CD4-positive, alpha-beta memory T cell (primary cell): ENCODE results near the gene MTMR2. TPM values are rescaled to one million over a fixed set of nuclear protein-coding genes. Genes with fewer than 3 reads are reported as not detected.

Experiments used
- CTCF ChIA-PET: fragments of 350-600 bp; sonication (Branson Sonifier 250); formaldehyde crosslinking; loops from one replicate; lab custom pipeline; 2021; ENCODE audit warnings: inconsistent platforms; ENCODE audit not compliant: partially characterized antibody; lab: Charles Lee
- POLR2A ChIA-PET: fragments of 350-600 bp; sonication (Branson Sonifier 250); formaldehyde crosslinking; loops from one replicate; lab custom pipeline; 2021; ENCODE audit not compliant: partially characterized antibody; lab: Charles Lee
- DNase-seq, 5 donors: peaks; one replicate each; pipeline versions ENCODE4 v3.0.0 to v3.0.0-alpha.2; 2020 to 2022; ENCODE audit warnings: mixed read lengths in 1 of 5
- H3K27ac ChIP-seq: one replicate; pipeline ENCODE4 v1.7.0; 2013; ENCODE audit warnings: low read depth, low read length
- H3K27me3 ChIP-seq: 2 replicates; pipeline ENCODE4 v1.7.0; 2013; ENCODE audit warnings: mild to moderate bottlenecking, low read length, moderate library complexity; ENCODE audit not compliant: insufficient read depth
- H3K36me3 ChIP-seq: 2 replicates; pipeline ENCODE4 v1.7.0; 2013; ENCODE audit warnings: mild to moderate bottlenecking, low read length, moderate library complexity; ENCODE audit not compliant: insufficient read depth
- H3K4me1 ChIP-seq: 2 replicates; pipeline ENCODE4 v1.7.0; 2013; ENCODE audit warnings: mild to moderate bottlenecking, low read length, moderate library complexity; ENCODE audit not compliant: insufficient read depth
- H3K4me3 ChIP-seq, 2 donors: one replicate each; pipeline ENCODE4 v1.7.0; 2013; ENCODE audit warnings: low read length in 2 of 2, mild to moderate bottlenecking in 1 of 2
- H3K9me3 ChIP-seq, 2 donors: one replicate each; pipeline ENCODE4 v1.7.0; 2013; ENCODE audit warnings: low read length in 2 of 2, control low read depth in 1 of 2; ENCODE audit not compliant: control insufficient read depth in 1 of 2
- H3K27ac Mint-ChIP-seq, 7 donors: one replicate each; pipeline ENCODE4 v1.8.0; 2020 to 2021; ENCODE audit warnings: mixed read lengths in 7 of 7, mild to moderate bottlenecking in 6 of 7, inconsistent platforms in 3 of 7, moderate library complexity in 3 of 7
- H3K27me3 Mint-ChIP-seq, 2 donors: one replicate each; pipeline ENCODE4 v1.8.0; 2020 to 2021; ENCODE audit warnings: mixed read lengths in 2 of 2
- H3K36me3 Mint-ChIP-seq, 2 donors: one replicate each; pipeline ENCODE4 v1.8.0; 2020 to 2021; ENCODE audit warnings: mixed read lengths in 2 of 2, inconsistent platforms in 1 of 2, mild to moderate bottlenecking in 1 of 2
- H3K4me1 Mint-ChIP-seq, 4 donors: one replicate each; pipeline ENCODE4 v1.8.0; 2020 to 2021; ENCODE audit warnings: mixed read lengths in 4 of 4, mild to moderate bottlenecking in 1 of 4
- H3K4me3 Mint-ChIP-seq, 8 donors: one replicate each; pipeline ENCODE4 v1.8.0; 2020 to 2021; ENCODE audit warnings: mixed read lengths in 8 of 8, mild to moderate bottlenecking in 7 of 8, moderate library complexity in 6 of 8, inconsistent platforms in 3 of 8
- H3K9me3 Mint-ChIP-seq, 8 donors: one replicate each; pipeline ENCODE4 v1.8.0; 2020 to 2021; ENCODE audit warnings: mixed read lengths in 8 of 8, mild to moderate bottlenecking in 5 of 8, inconsistent platforms in 3 of 8, moderate library complexity in 1 of 8
- intact Hi-C: fragments of 100-400 bp; cut with micrococcal nuclease; formaldehyde crosslinking; loops from one replicate; pipeline ENCODE4 v1.15.1; 2023
- polyA plus RNA-seq, 2 donors: library from polyadenylated mRNA; unstranded; fragments of 300-500 nt; fragmentation: Illumina TruSeq; gene quantifications; one replicate each; pipeline ENCODE4 v1.2.3, GENCODE V29; 2021
- total RNA-seq, 2 experiments: library from RNA; stranded (reverse); gene quantifications; one replicate each; pipeline ENCODE4 v1.2.3, GENCODE V29; 2021

Gene MTMR2
- total and polyA plus RNA-seq, 4 experiments from 2014 or later = 13.1 to 13.6 (median 13.5) TPM

- Mint-ChIP-seq H3K4me1 (peaks cover 0 to 4% (median 2%) of the 10 kb centered on the region in 4 donors), H3K36me3 (peaks cover 0 to 3% of the 10 kb centered on the region in 2 donors), H3K27me3 (no peaks in the 10 kb centered on the region), H3K27ac (no peak overlapping the region), H3K9me3 (no peaks in the 10 kb centered on the region), H3K4me3 (no peak overlapping the region)
- intact Hi-C loops = no loop called here
- Histone ChIP-seq H3K4me3 (no peak overlapping the region), H3K36me3 (no peaks in the 10 kb centered on the region), H3K9me3 (no peaks in the 10 kb centered on the region), H3K27ac (no peak overlapping the region), H3K4me1 (no peaks in the 10 kb centered on the region), H3K27me3 (no peaks in the 10 kb centered on the region)
- CTCF ChIA-PET = no interaction called here
- POLR2A ChIA-PET = no interaction called here
- no peak for DNase-seq
Measured at GRCh38 chr11:95898782-95899181, 25.1 kb downstream of the MTMR2 start.

GRCh38 chr11:95897731-95898130 is 26.2 kb downstream of the MTMR2 start:
- ChIA-PET POLR2A (interaction anchor here (1.0 kb wide), 1 partner anchor 46 kb away, joined by 4 read pairs; no protein-coding TSS in a partner anchor), CTCF (interaction anchor here (0.9 to 1.2 kb wide), 2 partner anchors 15 to 16 kb away, joined by 3 to 4 read pairs; no protein-coding TSS in a partner anchor)
- peaks cover 0 to 4% (median 2%) of the 10 kb centered on the region in 4 donors for H3K4me1 Mint-ChIP-seq
- DNase-seq = no peak
- H3K9me3 Mint-ChIP-seq = no peaks in the 10 kb centered on the region
- no peak overlapping the region for H3K27ac Mint-ChIP-seq
- Histone ChIP-seq H3K27ac (no peak overlapping the region), H3K4me1 (no peaks in the 10 kb centered on the region), H3K36me3 (no peaks in the 10 kb centered on the region), H3K9me3 (no peaks in the 10 kb centered on the region), H3K4me3 (no peak overlapping the region), H3K27me3 (no peaks in the 10 kb centered on the region)
- no peak overlapping the region for H3K4me3 Mint-ChIP-seq
- peaks cover 0 to 3% of the 10 kb centered on the region in 2 donors for H3K36me3 Mint-ChIP-seq
- no peaks in the 10 kb centered on the region for H3K27me3 Mint-ChIP-seq
- intact Hi-C loops = no loop called here

- H3K36me3 ChIP-seq = no peaks in the 10 kb centered on the region
- intact Hi-C loops = no loop called here
- H3K27me3 Mint-ChIP-seq = no peaks in the 10 kb centered on the region
- no peak for DNase-seq
- H3K4me3 ChIP-seq = no peak overlapping the region
- H3K36me3 Mint-ChIP-seq = peaks cover 0 to 3% of the 10 kb centered on the region in 2 donors
- H3K4me1 ChIP-seq = no peaks in the 10 kb centered on the region
- H3K27ac Mint-ChIP-seq = peak overlapping the region in 1 of 7 donors; percentile 2
- ChIA-PET CTCF (no interaction called here), POLR2A (no interaction called here)
- H3K4me3 Mint-ChIP-seq = no peak overlapping the region
- H3K4me1 Mint-ChIP-seq = peaks cover 0 to 4% (median 2%) of the 10 kb centered on the region in 4 donors
- no peaks in the 10 kb centered on the region for H3K9me3 ChIP-seq
- no peaks in the 10 kb centered on the region for H3K9me3 Mint-ChIP-seq
- no peaks in the 10 kb centered on the region for H3K27me3 ChIP-seq
- no peak overlapping the region for H3K27ac ChIP-seq
Measured at GRCh38 chr11:95895815-95896214, 28.1 kb downstream of the MTMR2 start.

DNA sequence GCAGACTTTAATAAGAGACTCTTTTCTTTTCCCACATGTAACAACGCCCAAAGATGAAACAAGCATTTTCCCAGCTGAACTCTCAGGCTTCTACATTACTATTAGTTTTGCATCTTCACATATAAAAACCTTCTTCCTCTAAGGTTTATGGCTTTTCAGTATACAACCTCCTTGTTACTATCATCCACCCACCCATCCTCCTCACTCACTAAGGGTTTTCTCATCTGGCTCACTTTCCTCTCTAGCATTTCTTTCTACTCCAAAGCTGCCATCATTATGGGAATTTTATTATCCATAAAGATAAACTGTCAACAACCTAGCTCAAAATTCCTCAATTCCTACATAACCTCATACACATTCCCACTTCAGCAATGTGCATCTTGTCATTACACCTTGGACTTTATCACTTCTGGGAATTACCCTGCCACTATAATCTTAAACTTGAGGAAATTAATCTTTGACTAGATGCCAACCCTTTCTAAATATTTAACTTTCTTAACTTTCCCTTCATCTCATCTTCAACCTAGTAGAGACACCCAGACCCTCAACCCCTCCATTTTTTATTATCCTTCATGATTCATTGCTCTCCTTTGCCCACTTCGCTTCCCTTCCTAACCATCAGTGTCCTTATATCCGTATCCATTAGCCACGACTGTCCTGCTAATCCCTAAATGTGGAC is 30.9 kb downstream of the MTMR2 start:
- Mint-ChIP-seq H3K27ac (no peak overlapping the region), H3K4me3 (no peak overlapping the region), H3K36me3 (peaks cover 3 to 5% of the 10 kb centered on the region in 2 donors), H3K4me1 (peaks cover 0 to 9% (median 4%) of the 10 kb centered on the region in 4 donors), H3K9me3 (no peaks in the 10 kb centered on the region), H3K27me3 (no peaks in the 10 kb centered on the region)
- Histone ChIP-seq H3K27me3 (no peaks in the 10 kb centered on the region), H3K4me3 (no peak overlapping the region), H3K27ac (no peak overlapping the region), H3K36me3 (no peaks in the 10 kb centered on the region), H3K4me1 (no peaks in the 10 kb centered on the region), H3K9me3 (no peaks in the 10 kb centered on the region)
- ChIA-PET POLR2A (no interaction called here), CTCF (no interaction called here)
- no peak for DNase-seq
- intact Hi-C loops = no loop called here

- Mint-ChIP-seq H3K27me3 (no peaks in the 10 kb centered on the region), H3K9me3 (no peaks in the 10 kb centered on the region), H3K27ac (no peak overlapping the region), H3K4me1 (peaks cover 0 to 9% (median 3%) of the 10 kb centered on the region in 4 donors), H3K36me3 (peaks cover 3 to 8% of the 10 kb centered on the region in 2 donors), H3K4me3 (no peak overlapping the region)
- no peaks in the 10 kb centered on the region for H3K27me3 ChIP-seq
- H3K4me3 ChIP-seq = no peak overlapping the region
- no peaks in the 10 kb centered on the region for H3K4me1 ChIP-seq
- no peak overlapping the region for H3K27ac ChIP-seq
- no peaks in the 10 kb centered on the region for H3K9me3 ChIP-seq
- no peaks in the 10 kb centered on the region for H3K36me3 ChIP-seq
- intact Hi-C loops = no loop called here
- DNase-seq = no peak
- POLR2A ChIA-PET = no interaction called here
- CTCF ChIA-PET = no interaction called here
Measured at GRCh38 chr11:95892492-95892891, 31.4 kb downstream of the MTMR2 start.

DNA sequence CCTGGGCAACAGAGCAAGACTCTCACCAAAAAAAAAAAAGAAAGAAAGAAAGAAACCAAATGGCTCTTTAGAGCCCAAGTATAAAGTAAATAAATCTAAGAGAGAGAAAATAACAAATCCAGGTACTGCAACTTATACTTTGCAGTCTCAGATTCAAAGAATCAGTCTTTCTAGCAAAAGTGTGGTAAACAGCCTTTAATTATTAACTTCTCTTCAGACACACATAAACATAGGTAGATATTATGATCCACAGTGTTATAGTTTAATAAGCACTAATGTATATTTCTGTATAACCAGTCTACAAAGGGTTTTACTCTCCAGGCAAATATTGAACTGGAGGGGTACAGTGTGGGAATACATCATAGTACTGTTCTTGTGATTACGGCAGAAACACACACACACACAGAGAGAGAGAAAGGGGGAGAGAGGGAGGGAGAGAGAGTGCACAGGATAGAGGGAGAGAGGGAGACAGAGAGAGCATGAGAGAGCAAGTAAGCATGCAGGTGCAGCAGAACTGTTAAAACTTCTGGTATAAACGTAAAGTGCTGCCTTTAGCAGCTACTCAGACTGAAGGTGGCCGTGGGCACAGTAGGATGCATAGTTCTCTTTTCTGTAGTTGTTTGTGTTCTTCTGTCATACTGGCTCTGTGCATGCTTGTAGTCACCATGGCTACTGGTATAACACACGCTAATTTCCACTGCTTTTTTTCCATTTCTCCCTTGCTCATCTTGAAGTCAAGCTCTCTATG is 32.3 kb downstream of the MTMR2 start:
- no peaks in the 10 kb centered on the region for H3K27me3 ChIP-seq
- no peaks in the 10 kb centered on the region for H3K9me3 ChIP-seq
- Mint-ChIP-seq H3K36me3 (peaks cover 7 to 16% of the 10 kb centered on the region in 2 donors), H3K27me3 (no peaks in the 10 kb centered on the region), H3K27ac (no peak overlapping the region), H3K4me1 (peaks cover 0 to 9% (median 3%) of the 10 kb centered on the region in 4 donors), H3K9me3 (no peaks in the 10 kb centered on the region), H3K4me3 (no peak overlapping the region)
- DNase-seq = no peak
- H3K4me1 ChIP-seq = no peaks in the 10 kb centered on the region
- no peaks in the 10 kb centered on the region for H3K36me3 ChIP-seq
- intact Hi-C loops = no loop called here
- CTCF ChIA-PET = no interaction called here
- no peak overlapping the region for H3K27ac ChIP-seq
- H3K4me3 ChIP-seq = no peak overlapping the region
- POLR2A ChIA-PET = no interaction called here

GRCh38 chr11:95888852-95889251 is 35.1 kb downstream of the MTMR2 start:
- H3K4me3 Mint-ChIP-seq = no peak overlapping the region
- Histone ChIP-seq H3K27ac (no peak overlapping the region), H3K4me1 (no peaks in the 10 kb centered on the region), H3K27me3 (no peaks in the 10 kb centered on the region), H3K36me3 (no peaks in the 10 kb centered on the region), H3K9me3 (no peaks in the 10 kb centered on the region), H3K4me3 (no peak overlapping the region)
- CTCF ChIA-PET = no interaction called here
- DNase-seq = no peak
- H3K36me3 Mint-ChIP-seq = peaks cover 11 to 28% of the 10 kb centered on the region in 2 donors
- no peaks in the 10 kb centered on the region for H3K27me3 Mint-ChIP-seq
- no peaks in the 10 kb centered on the region for H3K9me3 Mint-ChIP-seq
- POLR2A ChIA-PET = no interaction called here
- peak overlapping the region in 2 of 7 donors; percentile 3 to 7 for H3K27ac Mint-ChIP-seq
- intact Hi-C loops = no loop called here
- peaks cover 0 to 5% (median 2%) of the 10 kb centered on the region in 4 donors for H3K4me1 Mint-ChIP-seq
